HepG2 (cell line): ENCODE data around the gene PLSCR3. TPM values are rescaled to one million over a fixed set of nuclear protein-coding genes. Genes with fewer than 3 reads are reported as not detected.

Experiments
- ATAC-seq: fragments of 200-7000 bp; cut with Tn5 transposase; 3 replicates; pipeline ENCODE4 v1.9.1; 2020; ENCODE audit warnings: mild to moderate bottlenecking, moderate library complexity
- BruUV-seq: library from RNA; stranded (reverse); fragments of 400-500 nt; replicated peaks from 2 replicates; lab custom pipeline; 2021; lab: Mats Ljungman, UMichigan
- CTCF ChIA-PET: fragments of 300-600 bp; formaldehyde crosslinking; extraction: SDS; loops from one replicate; lab custom pipeline; 2021; ENCODE audit warnings: low total read pairs, inconsistent platforms, low intra/inter-chr PET ratio; lab: Yijun Ruan, JAX
- POLR2A ChIA-PET: fragments of 350-600 bp; sonication (Branson Sonifier 250); formaldehyde crosslinking; loops from one replicate; lab custom pipeline; 2020; ENCODE audit warnings: antibody characterized with exemption, inconsistent platforms; lab: Yijun Ruan, JAX
- DNase-seq: peaks from one replicate; pipeline ENCODE4 v3.0.0-alpha.2; 2015; ENCODE audit warnings: low spot score
- FAIRE-seq: peaks from 3 replicates; lab custom pipeline; 2011; peaks lifted over from hg19 to GRCh38; lab: Jason Lieb, UNC
- H2AFZ ChIP-seq: one replicate; pipeline ENCODE4 v1.6.1; 2011; ENCODE audit warnings: low read length, inconsistent platforms
- H3K27ac ChIP-seq: fragments of 300-600 bp; 3 replicates; pipeline ENCODE4 v1.8.0; 2011; ENCODE audit warnings: mixed run types, mild to moderate bottlenecking, mixed read lengths, low read length, inconsistent platforms; ENCODE audit not compliant: insufficient read depth; ENCODE audit errors: extremely low read length
- H3K27me3 ChIP-seq, 2 experiments: fragments of 200-600 bp in 1 of 2; 2 replicates in 1 of 2; 3 replicates in 1 of 2; pipeline versions ENCODE4 v1.6.0 to v1.8.0; 2011; ENCODE audit warnings: low read length in 2 of 2, mild to moderate bottlenecking in 2 of 2, moderate library complexity in 2 of 2, inconsistent platforms in 1 of 2; ENCODE audit not compliant: insufficient read depth in 2 of 2, control insufficient read depth in 1 of 2
- H3K36me3 ChIP-seq, 2 experiments: fragments of 200-600 bp in 1 of 2; replicated peaks in 1 of 2; 2 replicates in 1 of 2; 3 replicates in 1 of 2; pipeline versions ENCODE4 v1.5.1 to v1.8.0; 2011; ENCODE audit warnings: low read length in 2 of 2, inconsistent platforms in 1 of 2; ENCODE audit not compliant: insufficient read depth in 2 of 2, control insufficient read depth in 1 of 2
- H3K4me1 ChIP-seq: 2 replicates; pipeline ENCODE4 v1.5.1; 2012; ENCODE audit warnings: low read length, inconsistent platforms; ENCODE audit not compliant: insufficient read depth
- H3K4me2 ChIP-seq: 2 replicates; pipeline ENCODE4 v1.6.0; 2011; ENCODE audit warnings: low read depth, low read length, inconsistent platforms
- H3K4me3 ChIP-seq, 3 experiments: fragments of 200-600 bp in 1 of 3; sonication (generic), shearing (Covaris generic) in 1 of 3; replicated peaks in 1 of 3; 2 replicates each; pipeline ENCODE4 v1.5.1; 2011 to 2016; ENCODE audit warnings: low read length in 3 of 3, inconsistent platforms in 2 of 3, low read depth in 2 of 3, mild to moderate bottlenecking in 2 of 3, control low read depth in 1 of 3, mixed read lengths in 1 of 3; ENCODE audit not compliant: insufficient read depth in 1 of 3
- H3K79me2 ChIP-seq: one replicate; pipeline ENCODE4 v1.6.1; 2011; ENCODE audit warnings: low read length, inconsistent platforms; ENCODE audit not compliant: insufficient read depth
- H3K9ac ChIP-seq: 2 replicates; pipeline ENCODE4 v1.6.0; 2011; ENCODE audit warnings: mild to moderate bottlenecking, low read depth, low read length, inconsistent platforms; ENCODE audit not compliant: insufficient read depth
- H3K9me3 ChIP-seq: 2 replicates; pipeline ENCODE4 v1.5.1; 2012; ENCODE audit warnings: mild to moderate bottlenecking, low read length
- H4K20me1 ChIP-seq: 2 replicates; pipeline ENCODE4 v1.6.0; 2011; ENCODE audit warnings: inconsistent platforms, mild to moderate bottlenecking, low read length, moderate library complexity; ENCODE audit not compliant: insufficient read depth
- ATF7 ChIP-seq, 2 experiments: fragments of 450-650 bp in 1 of 2; sonication (generic) in 1 of 2; formaldehyde crosslinking in 1 of 2; IDR thresholded peaks; 2 replicates each; pipeline versions ENCODE4 v1.4.0 to v1.6.1; 2016 to 2020; ENCODE audit warnings: antibody characterized with exemption in 1 of 2, mild to moderate bottlenecking in 1 of 2, missing genetic modification reagents in 1 of 2
- CEBPG ChIP-seq: IDR thresholded peaks from 2 replicates; pipeline ENCODE4 v1.6.1; 2016
- DNMT3B ChIP-seq: conservative IDR thresholded peaks from 2 replicates; pipeline ENCODE4 v1.6.1; 2016; ENCODE audit warnings: missing biosample characterization, control low read depth
- FOXK2 ChIP-seq: fragments of 450-650 bp; IDR thresholded peaks from 2 replicates; pipeline ENCODE4 v1.6.1; 2016
- KDM2A ChIP-seq: sonication (generic); formaldehyde crosslinking; IDR thresholded peaks from 2 replicates; pipeline ENCODE4 v1.4.0; 2020; ENCODE audit warnings: low read depth, missing genetic modification reagents, borderline replicate concordance
- KLF16 ChIP-seq, 2 experiments: sonication (generic) in 1 of 2; formaldehyde crosslinking in 1 of 2; IDR thresholded peaks; 2 replicates each; pipeline versions ENCODE4 v1.6.1 to v1.8.0; 2016 to 2023; ENCODE audit warnings: missing genetic modification reagents in 2 of 2, missing compliant biosample characterization in 1 of 2
- NFYB ChIP-seq: sonication (generic); formaldehyde crosslinking; IDR thresholded peaks from 2 replicates; pipeline ENCODE4 v1.4.0; 2020; ENCODE audit warnings: missing genetic modification reagents
- NONO ChIP-seq, 2 experiments: fragments of 450-650 bp in 1 of 2; sonication (generic) in 1 of 2; formaldehyde crosslinking in 1 of 2; IDR thresholded peaks in 1 of 2; conservative IDR thresholded peaks in 1 of 2; 2 replicates each; pipeline versions ENCODE4 v1.6.1 to v1.8.0; 2017 to 2022; ENCODE audit warnings: mild to moderate bottlenecking in 1 of 2, missing genetic modification reagents in 1 of 2, moderate library complexity in 1 of 2
- POLR2G ChIP-seq: fragments of 200-400 bp; formaldehyde crosslinking; IDR thresholded peaks from 2 replicates; pipeline ENCODE4 v1.6.1; 2018; ENCODE audit warnings: mild to moderate bottlenecking, low read depth, low read length, moderate library complexity
- SCMH1 ChIP-seq: sonication (generic); formaldehyde crosslinking; IDR thresholded peaks from 2 replicates; pipeline ENCODE4 v1.9.0; 2021; ENCODE audit warnings: missing genetic modification reagents, mild to moderate bottlenecking, borderline replicate concordance
- THAP9 ChIP-seq: sonication (generic); formaldehyde crosslinking; IDR thresholded peaks from 2 replicates; pipeline ENCODE4; 2020; ENCODE audit warnings: missing genetic modification reagents, mild to moderate bottlenecking, borderline replicate concordance
- ZBTB33 ChIP-seq: sonication (generic); formaldehyde crosslinking; IDR thresholded peaks from 2 replicates; pipeline ENCODE4 v1.4.0; 2020; ENCODE audit warnings: missing genetic modification reagents
- ZBTB38 ChIP-seq: sonication (generic); formaldehyde crosslinking; IDR thresholded peaks from 2 replicates; pipeline ENCODE4 v1.5.1; 2020; ENCODE audit warnings: mild to moderate bottlenecking, missing genetic modification reagents
- ZFAT ChIP-seq: sonication (generic); formaldehyde crosslinking; conservative IDR thresholded peaks from 2 replicates; pipeline ENCODE4 v1.8.1; 2023; ENCODE audit warnings: missing genetic modification reagents, inconsistent platforms
- ZFP41 ChIP-seq: sonication (generic); formaldehyde crosslinking; IDR thresholded peaks from 2 replicates; pipeline ENCODE4 v1.4.0; 2020; ENCODE audit warnings: mild to moderate bottlenecking, missing genetic modification reagents, borderline replicate concordance
- ZNF556 ChIP-seq: sonication (generic); formaldehyde crosslinking; IDR thresholded peaks from 2 replicates; pipeline ENCODE4 v1.4.0; 2020; ENCODE audit warnings: mild to moderate bottlenecking, missing genetic modification reagents, borderline replicate concordance
- WGBS: methylation state at CpG from one replicate; pipeline ENCODE4 v1.1.6; 2017; ENCODE audit warnings: low lambda C conversion rate; 5-methylcytosine and 5-hydroxymethylcytosine counted together
- in situ Hi-C: cut with HindIII; loops from 2 replicates; pipeline ENCODE4 v1.10.0; 2017; ENCODE audit warnings: low pct_unique_long_range_greater_than_20kb; ENCODE audit not compliant: extremely low pct_ligation_motif_present
- intact Hi-C: fragments of 100-400 bp; cut with micrococcal nuclease; formaldehyde crosslinking; loops from one replicate; pipeline ENCODE4 v1.10.0; 2022; ENCODE audit not compliant: unreplicated experiment
- polyA plus RNA-seq, 8 experiments: library from polyadenylated mRNA; depleted of rRNA in 3 of 8; stranded (reverse) in 7 of 8; unstranded in 1 of 8; fragments of >200 nt; fragmentation: Illumina TruSeq in 4 of 8; extraction: Trizol in 4 of 8; gene quantifications; 2 replicates each; pipeline versions ENCODE4 v1.2.1 to v1.2.3, GENCODE V29; 2011 to 2016; ENCODE audit warnings: low read depth in 4 of 8, missing spikeins in 1 of 8, mixed read lengths in 1 of 8; ENCODE audit not compliant: insufficient read depth in 1 of 8
- total RNA-seq, 5 experiments: library from RNA; depleted of rRNA; stranded (reverse); fragments of >200 nt; fragmentation: Illumina TruSeq; extraction: Trizol; gene quantifications; 2 replicates each; pipeline ENCODE4 v1.2.3, GENCODE V29; 2016; ENCODE audit warnings: low read depth in 1 of 5

PLSCR3 gene
- total and polyA plus RNA-seq, 2 of the 13 experiments (the other 11 are each of a cell fraction or from before 2014, with no cell fraction given) = 5.6 to 6.2 TPM

- no peak for FAIRE-seq
- intact Hi-C loops (no loop called here), in situ Hi-C loops (no loop called here)
- Histone ChIP-seq H3K4me1 (peaks cover 57% of the 10 kb centered on the region), H3K27me3 (peaks cover 6 to 27% of the 10 kb centered on the region in 2 experiments; a peak in 4 of 5 replicates), H3K27ac (peak overlapping the region; percentile 29), H3K9ac (peak overlapping the region; percentile 68), H3K79me2 (no peaks in the 10 kb centered on the region), H3K4me2 (peak overlapping the region; percentile 94), H3K36me3 (no peaks in the 10 kb centered on the region), H3K9me3 (no peaks in the 10 kb centered on the region), H4K20me1 (no peaks in the 10 kb centered on the region), H2AFZ (no peak overlapping the region), H3K4me3 (peak overlapping the region; percentile 60 to 80 (median 73))
- CTCF ChIA-PET = interaction anchor here (0.6 kb wide), 1 partner anchor 121 kb away, joined by 3 read pairs; no protein-coding TSS in a partner anchor
- no TSS peak for BruUV-seq
- 8% methylated on average over 27 of the region's 46 CpGs for WGBS
- POLR2A ChIA-PET = interaction anchor here (0.5 to 2.8 kb wide), 8 partner anchors 37 to 262 kb away, joined by 3 to 21 read pairs (median 4); partner anchors contain the start of genes NEURL4, PLSCR3, TMEM256 and ZBTB4
- no peak for DNase-seq
- ATAC-seq = peak; percentile 13
- TF ChIP-seq SCMH1 (CRISPR knock-in tag) = no peak
- peak; percentile 35; the same call in 1 of the 2 replicates for TF ChIP-seq ZFP41
- peak; percentile 45; the same call in 1 of the 2 replicates for TF ChIP-seq THAP9 (CRISPR knock-in tag)
- peak; percentile 67; the same call in 1 of the 2 replicates for TF ChIP-seq ZBTB38
- no peak for TF ChIP-seq KLF16 (CRISPR knock-in tag; IDR thresholded peaks at IDR 0.05)
- peak; percentile 44; the same call in 1 of the 2 replicates for TF ChIP-seq POLR2G
- TF ChIP-seq ZFAT = no peak
- no peak for TF ChIP-seq NFYB (CRISPR knock-in tag)
- TF ChIP-seq ZNF556 = 0 out of 2 replicates have a peak, but pooled peaks have one; percentile 21
- no peak for TF ChIP-seq ATF7 (IDR thresholded peaks at IDR 0.05)
- TF ChIP-seq ATF7 (CRISPR knock-in tag; IDR thresholded peaks at IDR 0.05) = 0 out of 2 replicates have a peak, but pooled peaks have one; percentile 29
- no peak for TF ChIP-seq NONO (IDR thresholded peaks at IDR 0.05)
- peak; percentile 34 for TF ChIP-seq NONO (CRISPR knock-in tag; conservative IDR thresholded peaks at IDR 0.05)
- TF ChIP-seq CEBPG (CRISPR knock-in tag) = 0 out of 2 replicates have a peak, but pooled peaks have one; percentile 3
- peak; percentile 54; the same call in 1 of the 2 replicates for TF ChIP-seq FOXK2
- TF ChIP-seq KDM2A (CRISPR knock-in tag) = peak; percentile 66
- TF ChIP-seq ZBTB33 (CRISPR knock-in tag) = peak; percentile 71
- TF ChIP-seq DNMT3B = no peak
Measured at GRCh38 chr17:7440113-7440833, 45.9 kb upstream of the PLSCR3 start.
